Stimulated activated CD4-positive, alpha-beta T cell treated with anti-CD3 and anti-CD28 coated beads, Interleukin-1b, Interleukin-23, amount 100 ng/mL, for 4 hours (primary cell): ENCODE results near the gene HAUS7.

Experiments used
- DNase-seq, 2 donors: peaks; one replicate each; pipeline ENCODE4 v3.0.0-alpha.2; 2020; ENCODE audit warnings: low read depth in 2 of 2

HAUS7 gene

GRCh38 chrX:153499341-153499740 is 29.0 kb upstream of the HAUS7 start:
- DNase-seq: no peak

- DNase-seq: no peak
Observed at GRCh38 chrX:153498453-153498852, 28.1 kb upstream of the HAUS7 start.

- DNase-seq: no peak
Observed at GRCh38 chrX:153496590-153496959, 26.2 kb upstream of the HAUS7 start.

GRCh38 chrX:153495903-153496589 is 25.7 kb upstream of the HAUS7 start:
- no peak for DNase-seq

GRCh38 chrX:153495362-153495751 is 25.0 kb upstream of the HAUS7 start:
- DNase-seq: no peak

- no peak for DNase-seq
Observed at GRCh38 chrX:153494541-153495361, 24.4 kb upstream of the HAUS7 start, which contains the start of gene BGN. Gene BGN (plus strand): TSS chrX:153494980. CDS start chrX:153504632, 9,652 bp downstream.

- DNase-seq: no peak
Observed at GRCh38 chrX:153494061-153494460, 23.7 kb upstream of the HAUS7 start.

GRCh38 chrX:153493085-153493484 is 22.7 kb upstream of the HAUS7 start:
- DNase-seq: no peak

GRCh38 chrX:153492543-153492942 is 22.2 kb upstream of the HAUS7 start:
- no peak for DNase-seq

GRCh38 chrX:153491918-153492317 is 21.5 kb upstream of the HAUS7 start:
- no peak for DNase-seq

GRCh38 chrX:153491351-153491914 is 21.1 kb upstream of the HAUS7 start:
- DNase-seq: no peak

GRCh38 chrX:153490217-153490930 is 20.0 kb upstream of the HAUS7 start:
- DNase-seq: no peak

GRCh38 chrX:153488231-153488914 is 18.0 kb upstream of the HAUS7 start:
- no peak for DNase-seq

- DNase-seq: no peak
Observed at GRCh38 chrX:153487590-153488071, 17.3 kb upstream of the HAUS7 start.

- no peak for DNase-seq
Observed at GRCh38 chrX:153486171-153486570, 15.8 kb upstream of the HAUS7 start.

GRCh38 chrX:153485396-153486080 is 15.2 kb upstream of the HAUS7 start:
- no peak for DNase-seq

GRCh38 chrX:153482376-153483015 is 12.1 kb upstream of the HAUS7 start:
- DNase-seq: no peak

GRCh38 chrX:153481043-153481442 is 10.7 kb upstream of the HAUS7 start:
- no peak for DNase-seq

GRCh38 chrX:153478746-153479145 is 8.4 kb upstream of the HAUS7 start:
- no peak for DNase-seq

- DNase-seq: no peak
Observed at GRCh38 chrX:153477901-153478300, 7.5 kb upstream of the HAUS7 start.
